Measurements from ENCODE around the gene MRPS2. TPM values are rescaled to one million over a fixed set of nuclear protein-coding genes. Genes with fewer than 3 reads are reported as not detected.
"Not testable (repeated sequence)": the region's sequence is repeated elsewhere in the genome, so short reads cannot be mapped to it uniquely, and the experiment has no call there.

The MRPS2 gene
- total RNA-seq, 1 experiment from 2014 or later = 62.4 TPM

DNA sequence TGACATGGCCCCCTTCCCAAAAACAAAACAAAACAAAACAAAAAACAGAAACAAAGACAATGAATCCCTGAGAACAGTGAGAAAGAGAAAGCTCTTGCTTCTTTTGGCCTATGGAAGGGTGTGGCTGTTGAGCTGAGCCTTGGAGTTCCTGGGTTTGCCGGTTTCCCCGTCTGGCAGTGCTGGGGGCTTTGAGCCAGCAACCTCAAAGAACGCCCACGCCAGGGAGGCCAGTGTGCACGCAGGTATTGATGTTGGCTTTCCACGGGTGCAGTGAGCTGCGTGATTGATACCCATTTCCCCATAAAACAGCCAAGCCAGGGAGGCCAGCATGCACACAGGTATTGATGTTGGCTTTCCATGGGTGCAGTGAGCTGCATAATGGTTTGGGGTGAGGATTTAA is 12.4 kb downstream of the MRPS2 start:
- ChIA-PET POLR2A (ENCODE audit: unreplicated experiment) (no interaction called here), CTCF (no interaction called here)
- TF ChIP-seq EZH2phosphoT487 (IDR thresholded peaks at IDR 0.05; ENCODE audit: borderline replicate concordance, low read length) (no peak), EZH2 (IDR thresholded peaks at IDR 0.05; ENCODE audit: low read length, unreplicated experiment) (no peak)
- TF ChIP-seq, protein P1, sequence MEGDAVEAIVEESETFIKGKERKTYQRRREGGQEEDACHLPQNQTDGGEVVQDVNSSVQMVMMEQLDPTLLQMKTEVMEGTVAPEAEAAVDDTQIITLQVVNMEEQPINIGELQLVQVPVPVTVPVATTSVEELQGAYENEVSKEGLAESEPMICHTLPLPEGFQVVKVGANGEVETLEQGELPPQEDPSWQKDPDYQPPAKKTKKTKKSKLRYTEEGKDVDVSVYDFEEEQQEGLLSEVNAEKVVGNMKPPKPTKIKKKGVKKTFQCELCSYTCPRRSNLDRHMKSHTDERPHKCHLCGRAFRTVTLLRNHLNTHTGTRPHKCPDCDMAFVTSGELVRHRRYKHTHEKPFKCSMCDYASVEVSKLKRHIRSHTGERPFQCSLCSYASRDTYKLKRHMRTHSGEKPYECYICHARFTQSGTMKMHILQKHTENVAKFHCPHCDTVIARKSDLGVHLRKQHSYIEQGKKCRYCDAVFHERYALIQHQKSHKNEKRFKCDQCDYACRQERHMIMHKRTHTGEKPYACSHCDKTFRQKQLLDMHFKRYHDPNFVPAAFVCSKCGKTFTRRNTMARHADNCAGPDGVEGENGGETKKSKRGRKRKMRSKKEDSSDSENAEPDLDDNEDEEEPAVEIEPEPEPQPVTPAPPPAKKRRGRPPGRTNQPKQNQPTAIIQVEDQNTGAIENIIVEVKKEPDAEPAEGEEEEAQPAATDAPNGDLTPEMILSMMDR (conservative IDR thresholded peaks at IDR 0.05; ENCODE audit: low read depth, low read length) = no peak

DNA sequence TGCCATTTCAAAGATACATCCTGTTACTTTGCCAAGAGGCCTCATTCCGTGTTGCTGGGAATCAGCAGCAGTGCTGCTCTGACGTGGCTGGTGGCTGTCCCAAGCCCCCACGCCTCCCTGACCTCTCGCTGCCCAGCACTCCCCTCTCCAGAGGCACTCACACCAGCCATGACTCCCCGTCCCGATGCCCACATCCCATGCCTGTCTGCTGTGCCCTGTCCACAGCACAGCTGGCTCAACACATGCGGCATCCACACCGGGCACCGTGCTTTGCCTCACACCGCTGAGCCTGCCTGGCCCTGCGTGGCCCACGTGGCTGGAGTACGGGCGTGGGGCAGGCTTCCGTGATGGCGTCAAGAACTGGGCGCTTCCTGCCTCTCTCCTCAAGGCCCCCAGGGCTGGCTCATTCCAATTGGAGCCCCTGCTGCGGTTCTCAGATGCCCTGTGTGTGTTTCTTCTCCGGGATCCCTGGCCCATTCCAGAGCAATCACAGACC is 12.9 kb downstream of the MRPS2 start:
- CTCF ChIA-PET = no interaction called here
- ATAC-seq = no peak
- POLR2A ChIA-PET (ENCODE audit: unreplicated experiment) = no interaction called here

More for the DNA sequence above, 12.4 kb downstream of the MRPS2 start:
- H3K9ac ChIP-seq (ENCODE audit: low read length) = no peak overlapping the region
- H3K79me2 ChIP-seq (ENCODE audit: low read length) = no peaks in the 10 kb centered on the region
- H3K27ac ChIP-seq (ENCODE audit: low read length) = no peak overlapping the region
- H3F3A ChIP-seq (ENCODE audit: low read length, unreplicated experiment) = no peaks in the 10 kb centered on the region
- no peak for DNase-seq
- ATAC-seq = no peak
- BruUV-seq (replicated peaks) = no TSS peak
- no peaks in the 10 kb centered on the region for H3K9me3 ChIP-seq (ENCODE audit: low read length)
- no peaks in the 10 kb centered on the region for H3K9me2 ChIP-seq (replicated peaks; ENCODE audit: low read length)
- intact Hi-C loops (cut with micrococcal nuclease) = no loop called here
- H2AFZ ChIP-seq (ENCODE audit: low read length) = no peak overlapping the region
- no peaks in the 10 kb centered on the region for H3K27me3 ChIP-seq (ENCODE audit: low read length)
- no peaks in the 10 kb centered on the region for H3K36me3 ChIP-seq (ENCODE audit: low read depth, low read length)
- H3K4me1 ChIP-seq (ENCODE audit: insufficient read depth, low read length) = 0 out of 2 replicates have a peak, but pooled peaks cover 4% of the 10 kb centered on the region
- H4K20me1 ChIP-seq (ENCODE audit: low read length) = no peaks in the 10 kb centered on the region
- no peak overlapping the region for H3K4me2 ChIP-seq (ENCODE audit: low read length)
- no peak overlapping the region for H3K4me3 ChIP-seq (ENCODE audit: low read length)

DNA sequence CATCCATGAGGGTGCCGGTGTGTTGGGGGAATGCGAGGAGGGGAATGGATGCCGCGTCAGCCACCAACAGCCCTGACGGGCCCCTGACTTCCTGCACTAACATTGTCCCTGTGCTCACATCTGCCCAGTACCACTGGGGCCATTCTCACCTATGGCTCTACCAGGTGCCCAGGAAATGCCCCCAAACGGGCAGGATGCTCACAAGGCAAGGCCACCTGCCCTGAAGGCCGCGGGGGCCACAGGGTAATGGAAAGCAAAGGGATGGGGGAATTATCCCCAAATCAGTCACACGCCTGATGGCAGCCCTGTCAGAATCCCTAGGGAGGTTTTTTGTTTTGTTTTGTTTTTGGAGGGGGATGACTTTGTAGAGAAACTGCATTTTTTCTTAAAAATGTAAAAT is 13.4 kb downstream of the MRPS2 start:
- H2AFZ ChIP-seq (ENCODE audit: low read length); H4K20me1 ChIP-seq (ENCODE audit: low read length); H3F3A ChIP-seq (ENCODE audit: low read length, unreplicated experiment); DNase-seq; H3K79me2 ChIP-seq (ENCODE audit: low read length); H3K4me1 ChIP-seq (ENCODE audit: insufficient read depth, low read length); H3K36me3 ChIP-seq (ENCODE audit: low read depth, low read length); H3K9ac ChIP-seq (ENCODE audit: low read length); H3K4me3 ChIP-seq (ENCODE audit: low read length); intact Hi-C loops (cut with micrococcal nuclease); ATAC-seq; H3K9me2 ChIP-seq (replicated peaks; ENCODE audit: low read length); H3K4me2 ChIP-seq (ENCODE audit: low read length); H3K9me3 ChIP-seq (ENCODE audit: low read length); POLR2A ChIA-PET (ENCODE audit: unreplicated experiment); H3K27me3 ChIP-seq (ENCODE audit: low read length); CTCF ChIA-PET; BruUV-seq (replicated peaks); H3K27ac ChIP-seq (ENCODE audit: low read length): not testable (repeated sequence)

More for the DNA sequence above, 12.9 kb downstream of the MRPS2 start:
- no peak for DNase-seq
- Histone ChIP-seq H3K9me3 (ENCODE audit: low read length) (no peaks in the 10 kb centered on the region), H3K36me3 (ENCODE audit: low read depth, low read length) (no peaks in the 10 kb centered on the region), H2AFZ (ENCODE audit: low read length) (no peak overlapping the region), H3K4me2 (ENCODE audit: low read length) (no peak overlapping the region), H3K9me2 (replicated peaks; ENCODE audit: low read length) (no peaks in the 10 kb centered on the region), H3K27me3 (ENCODE audit: low read length) (no peaks in the 10 kb centered on the region), H3K79me2 (ENCODE audit: low read length) (no peaks in the 10 kb centered on the region), H3F3A (ENCODE audit: low read length, unreplicated experiment) (no peaks in the 10 kb centered on the region), H3K4me3 (ENCODE audit: low read length) (no peak overlapping the region), H3K27ac (ENCODE audit: low read length) (no peak overlapping the region), H3K4me1 (ENCODE audit: insufficient read depth, low read length) (0 out of 2 replicates have a peak, but pooled peaks cover 4% of the 10 kb centered on the region), H4K20me1 (ENCODE audit: low read length) (no peaks in the 10 kb centered on the region), H3K9ac (ENCODE audit: low read length) (no peak overlapping the region)
- intact Hi-C loops (cut with micrococcal nuclease) = no loop called here
- no TSS peak for BruUV-seq (replicated peaks)
- no peak for TF ChIP-seq EZH2phosphoT487 (IDR thresholded peaks at IDR 0.05; ENCODE audit: borderline replicate concordance, low read length)
- TF ChIP-seq, protein P1 (conservative IDR thresholded peaks at IDR 0.05; ENCODE audit: low read depth, low read length) = no peak
- no peak for TF ChIP-seq EZH2 (IDR thresholded peaks at IDR 0.05; ENCODE audit: low read length, unreplicated experiment)
